ENCODE data around the gene ZBTB12.

Gene ZBTB12

GRCh38 chr6:31901953-31902643 lies at the start of gene ZBTB12:
TSS of gene ZBTB12 (minus strand) at chr6:31902086. CDS start at chr6:31901305, 781 bp downstream.
- H3K27ac ChIP-seq = peak within 1 kb of the TSS; percentile 46; the same call in 1 of the 2 replicates
- no peak within 1 kb of the TSS for H3K4me3 ChIP-seq (IDR thresholded peaks at IDR 0.05; ENCODE audit: insufficient read depth, low read depth, low read length)
- peaks cover 22% of the 10 kb centered on the region for H3K4me1 ChIP-seq (ENCODE audit: low read depth, poor library complexity, severe bottlenecking)
- no peak for TF ChIP-seq CTCF (conservative IDR thresholded peaks at IDR 0.05; ENCODE audit: low read depth, low read length)
- H3K36me3 ChIP-seq (ENCODE audit: insufficient read depth) = no peaks in the 10 kb centered on the region
- H3K4me2 ChIP-seq = peak within 1 kb of the TSS; percentile 92
- no peaks in the 10 kb centered on the region for H4K20me1 ChIP-seq (ENCODE audit: insufficient read depth)
- H3K79me2 ChIP-seq (ENCODE audit: insufficient read depth, low read depth) = peaks cover 5% of the 10 kb centered on the region; the same call in 1 of the 2 replicates
- peak within 1 kb of the TSS; percentile 61; the same call in 1 of the 2 replicates for H3K9ac ChIP-seq
- no peaks in the 10 kb centered on the region; the same call in 1 of the 2 replicates for H3K27me3 ChIP-seq (ENCODE audit: insufficient read depth, low read depth)
- H2AFZ ChIP-seq (ENCODE audit: low read depth) = peak within 1 kb of the TSS; percentile 66

GRCh38 chr6:31949926-31950548 lies 48.2 kb upstream of the ZBTB12 start:
- Histone ChIP-seq H3K79me2 (ENCODE audit: insufficient read depth, low read depth) (no peaks in the 10 kb centered on the region), H4K20me1 (ENCODE audit: insufficient read depth) (no peaks in the 10 kb centered on the region), H3K27me3 (ENCODE audit: insufficient read depth, low read depth) (peaks cover 3% of the 10 kb centered on the region; the same call in 1 of the 2 replicates), H3K4me1 (ENCODE audit: low read depth, poor library complexity, severe bottlenecking) (no peaks in the 10 kb centered on the region), H3K4me3 (IDR thresholded peaks at IDR 0.05; ENCODE audit: insufficient read depth, low read depth, low read length) (no peak overlapping the region), H3K36me3 (ENCODE audit: insufficient read depth) (no peaks in the 10 kb centered on the region), H3K9ac (no peak overlapping the region), H3K27ac (no peak overlapping the region), H3K4me2 (no peak overlapping the region), H2AFZ (ENCODE audit: low read depth) (no peak overlapping the region)
- no peak for TF ChIP-seq CTCF (conservative IDR thresholded peaks at IDR 0.05; ENCODE audit: low read depth, low read length)

- Histone ChIP-seq H3K27ac (no peak overlapping the region), H3K36me3 (ENCODE audit: insufficient read depth) (no peaks in the 10 kb centered on the region), H2AFZ (ENCODE audit: low read depth) (no peak overlapping the region), H3K4me2 (no peak overlapping the region), H3K79me2 (ENCODE audit: insufficient read depth, low read depth) (no peaks in the 10 kb centered on the region), H3K4me3 (IDR thresholded peaks at IDR 0.05; ENCODE audit: insufficient read depth, low read depth, low read length) (no peak overlapping the region), H3K4me1 (ENCODE audit: low read depth, poor library complexity, severe bottlenecking) (no peaks in the 10 kb centered on the region), H3K27me3 (ENCODE audit: insufficient read depth, low read depth) (peaks cover 13% of the 10 kb centered on the region; the same call in 1 of the 2 replicates), H4K20me1 (ENCODE audit: insufficient read depth) (no peaks in the 10 kb centered on the region), H3K9ac (no peak overlapping the region)
- TF ChIP-seq CTCF (conservative IDR thresholded peaks at IDR 0.05; ENCODE audit: low read depth, low read length) = no peak
Observed at GRCh38 chr6:31948753-31949413, 47.0 kb upstream of the ZBTB12 start.

GRCh38 chr6:31948306-31948705 lies 46.4 kb upstream of the ZBTB12 start:
- no peak overlapping the region for H3K9ac ChIP-seq
- H2AFZ ChIP-seq (ENCODE audit: low read depth) = no peak overlapping the region
- H3K4me2 ChIP-seq = no peak overlapping the region
- H3K27ac ChIP-seq = no peak overlapping the region
- no peaks in the 10 kb centered on the region for H3K4me1 ChIP-seq (ENCODE audit: low read depth, poor library complexity, severe bottlenecking)
- H3K4me3 ChIP-seq (IDR thresholded peaks at IDR 0.05; ENCODE audit: insufficient read depth, low read depth, low read length) = no peak overlapping the region
- no peaks in the 10 kb centered on the region for H3K36me3 ChIP-seq (ENCODE audit: insufficient read depth)
- TF ChIP-seq CTCF (conservative IDR thresholded peaks at IDR 0.05; ENCODE audit: low read depth, low read length) = no peak
- H3K79me2 ChIP-seq (ENCODE audit: insufficient read depth, low read depth) = no peaks in the 10 kb centered on the region
- H3K27me3 ChIP-seq (ENCODE audit: insufficient read depth, low read depth) = peaks cover 15% of the 10 kb centered on the region; the same call in 1 of the 2 replicates
- H4K20me1 ChIP-seq (ENCODE audit: insufficient read depth) = no peaks in the 10 kb centered on the region

Data from KMS-11 (cell line).